PC-3 (cell line): ENCODE results near the gene ARSG. TPM values are rescaled to one million over a fixed set of nuclear protein-coding genes. Genes with fewer than 3 reads are reported as not detected.
A peak's percentile ranks its signal among the peaks of the same experiment; 100 is the strongest.

Experiments
- ATAC-seq: fragments of 200-7000 bp; cut with Tn5 transposase; 2 replicates; pipeline ENCODE4 v1.9.1; 2020; ENCODE audit warnings: mild to moderate bottlenecking, moderate library complexity
- BruUV-seq: library from RNA; stranded (reverse); fragments of 400-500 nt; replicated peaks from 2 replicates; lab custom pipeline; 2021; lab: Mats Ljungman, UMichigan
- CTCF ChIA-PET: fragments of 300-600 bp; sonication (Branson Sonifier 250); formaldehyde crosslinking; loops from one replicate; lab custom pipeline; 2022; ENCODE audit warnings: antibody characterized with exemption; lab: Charles Lee
- POLR2A ChIA-PET: fragments of 300-600 bp; sonication (Branson Sonifier 250); formaldehyde crosslinking; loops from one replicate; lab custom pipeline; 2022; ENCODE audit warnings: antibody characterized with exemption; ENCODE audit not compliant: unreplicated experiment; lab: Charles Lee
- DNase-seq: peaks from one replicate; pipeline ENCODE4 v3.0.0-alpha.2; 2015
- H2AFZ ChIP-seq: fragments of 300-600 bp; sonication (generic); 2 replicates; pipeline ENCODE4 v1.6.0; 2016; ENCODE audit warnings: antibody characterized with exemption, low read length
- H3F3A ChIP-seq: fragments of 300-600 bp; sonication (generic); one replicate; pipeline ENCODE4 v1.6.0; 2017; ENCODE audit warnings: antibody characterized with exemption, low read length, control low read depth, mild to moderate bottlenecking; ENCODE audit not compliant: unreplicated experiment
- H3K27ac ChIP-seq: fragments of 300-600 bp; sonication (generic); 2 replicates; pipeline ENCODE4 v1.5.1; 2016; ENCODE audit warnings: mild to moderate bottlenecking, low read length
- H3K27me3 ChIP-seq: fragments of 300-600 bp; sonication (generic); 2 replicates; pipeline ENCODE4 v1.6.1; 2016; ENCODE audit warnings: low read length, mixed read lengths
- H3K36me3 ChIP-seq: fragments of 300-600 bp; sonication (generic); 2 replicates; pipeline ENCODE4 v1.6.1; 2016; ENCODE audit warnings: low read depth, mixed run types, low read length, mixed read lengths
- H3K4me1 ChIP-seq: fragments of 300-600 bp; sonication (generic); 2 replicates; pipeline ENCODE4 v1.5.1; 2016; ENCODE audit warnings: low read length; ENCODE audit not compliant: insufficient read depth
- H3K4me2 ChIP-seq: fragments of 300-600 bp; sonication (generic); 2 replicates; pipeline ENCODE4 v1.6.0; 2016; ENCODE audit warnings: low read length
- H3K4me3 ChIP-seq: fragments of 300-600 bp; sonication (generic); 2 replicates; pipeline ENCODE4 v1.5.1; 2016; ENCODE audit warnings: mild to moderate bottlenecking, low read length, mixed read lengths
- H3K79me2 ChIP-seq: fragments of 300-600 bp; sonication (generic); 2 replicates; pipeline ENCODE4 v1.6.1; 2017; ENCODE audit warnings: low read length, mixed read lengths
- H3K9ac ChIP-seq: fragments of 300-600 bp; sonication (generic); 2 replicates; pipeline ENCODE4 v1.6.0; 2016; ENCODE audit warnings: mild to moderate bottlenecking, low read length
- H3K9me2 ChIP-seq: fragments of 300-600 bp; sonication (generic); replicated peaks from 2 replicates; pipeline ENCODE4 v1.6.1; 2016; ENCODE audit warnings: mixed run types, low read length, mixed read lengths
- H3K9me3 ChIP-seq: fragments of 300-600 bp; sonication (generic); 2 replicates; pipeline ENCODE4 v1.6.1; 2016; ENCODE audit warnings: low read length, mixed read lengths
- H4K20me1 ChIP-seq: fragments of 300-600 bp; sonication (generic); 2 replicates; pipeline ENCODE4 v1.6.1; 2016; ENCODE audit warnings: low read length, mixed read lengths
- EZH2 ChIP-seq: fragments of 300-600 bp; sonication (generic); IDR thresholded peaks from one replicate; pipeline ENCODE4 v1.6.1; 2017; ENCODE audit warnings: antibody characterized with exemption, mild to moderate bottlenecking, low read length; ENCODE audit not compliant: unreplicated experiment
- EZH2phosphoT487 ChIP-seq: fragments of 300-600 bp; sonication (generic); IDR thresholded peaks from 2 replicates; pipeline ENCODE4 v1.6.1; 2018; ENCODE audit warnings: mild to moderate bottlenecking, antibody characterized with exemption, low read length, borderline replicate concordance
- intact Hi-C: fragments of 100-400 bp; cut with micrococcal nuclease; formaldehyde crosslinking; loops from 2 replicates; pipeline ENCODE4 v1.9.0; 2023
- total RNA-seq: library from RNA; depleted of rRNA; stranded (reverse); fragments of >200 nt; gene quantifications from 2 replicates; pipeline ENCODE4 v1.2.3, GENCODE V29; 2014
- TF ChIP-seq, protein P1 (sequence below): fragments of 300-600 bp; sonication (generic); conservative IDR thresholded peaks from 2 replicates; pipeline ENCODE4 v1.5.1; 2017; ENCODE audit warnings: antibody characterized with exemption, low read depth, mild to moderate bottlenecking, low read length

The ARSG gene
- total RNA-seq, 1 experiment from 2014 or later: 2.1 TPM

DNA sequence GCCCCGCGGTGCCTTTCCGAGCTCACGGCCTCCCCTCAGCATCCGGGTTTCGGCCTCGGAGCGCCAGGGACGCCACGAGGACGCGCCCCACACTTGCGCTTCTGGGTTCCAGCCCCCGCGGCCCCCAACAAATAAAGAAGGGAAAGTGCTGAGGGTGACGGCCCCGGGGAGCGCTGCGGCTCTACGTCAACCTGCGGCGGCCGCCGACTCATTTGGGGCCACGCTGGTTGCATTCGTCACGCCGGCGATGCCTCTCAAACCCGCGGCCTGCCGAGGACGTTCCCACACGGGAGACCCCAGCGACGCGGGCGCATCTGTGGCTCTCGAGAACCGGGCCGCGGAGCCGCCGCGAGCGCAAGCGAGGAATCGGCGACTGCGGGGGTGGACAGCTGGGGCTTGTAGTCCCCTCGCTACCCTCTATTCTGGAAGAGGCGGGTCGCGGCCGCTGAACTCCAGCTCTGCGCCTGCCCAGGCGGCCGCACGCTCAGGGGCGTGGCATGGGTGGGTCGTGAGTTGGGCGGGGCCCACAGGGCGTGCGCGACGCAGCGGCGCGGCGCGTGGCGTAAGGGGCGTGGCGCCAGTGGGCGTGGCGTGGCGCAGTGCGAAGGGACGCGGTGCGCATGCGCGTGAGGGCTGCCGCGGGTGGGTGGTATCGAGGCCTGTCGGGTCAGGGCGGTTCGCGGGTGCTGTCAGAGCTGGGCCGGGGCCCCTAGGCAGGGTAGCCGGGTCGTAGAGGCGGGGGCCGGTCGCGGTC lies 43.7 kb upstream of the ARSG start, which contains the start of gene AMZ2:
AMZ2 (plus strand) TSS at position 599 of the 754 bp plus-strand sequence. CDS start 2,145 bp downstream, outside the sequence.
- intact Hi-C loops: loop anchor here (5.0 kb wide), 2 partner anchors 45 to 210 kb away; partner anchors contain the start of gene WIPI1
- H3K4me3 ChIP-seq: peak within 1 kb of the TSS; percentile 89
- no peaks in the 10 kb centered on the region for H3F3A ChIP-seq
- H3K36me3 ChIP-seq: no peaks in the 10 kb centered on the region
- no peak for TF ChIP-seq EZH2
- TF ChIP-seq EZH2phosphoT487: no peak
- TF ChIP-seq, protein P1, sequence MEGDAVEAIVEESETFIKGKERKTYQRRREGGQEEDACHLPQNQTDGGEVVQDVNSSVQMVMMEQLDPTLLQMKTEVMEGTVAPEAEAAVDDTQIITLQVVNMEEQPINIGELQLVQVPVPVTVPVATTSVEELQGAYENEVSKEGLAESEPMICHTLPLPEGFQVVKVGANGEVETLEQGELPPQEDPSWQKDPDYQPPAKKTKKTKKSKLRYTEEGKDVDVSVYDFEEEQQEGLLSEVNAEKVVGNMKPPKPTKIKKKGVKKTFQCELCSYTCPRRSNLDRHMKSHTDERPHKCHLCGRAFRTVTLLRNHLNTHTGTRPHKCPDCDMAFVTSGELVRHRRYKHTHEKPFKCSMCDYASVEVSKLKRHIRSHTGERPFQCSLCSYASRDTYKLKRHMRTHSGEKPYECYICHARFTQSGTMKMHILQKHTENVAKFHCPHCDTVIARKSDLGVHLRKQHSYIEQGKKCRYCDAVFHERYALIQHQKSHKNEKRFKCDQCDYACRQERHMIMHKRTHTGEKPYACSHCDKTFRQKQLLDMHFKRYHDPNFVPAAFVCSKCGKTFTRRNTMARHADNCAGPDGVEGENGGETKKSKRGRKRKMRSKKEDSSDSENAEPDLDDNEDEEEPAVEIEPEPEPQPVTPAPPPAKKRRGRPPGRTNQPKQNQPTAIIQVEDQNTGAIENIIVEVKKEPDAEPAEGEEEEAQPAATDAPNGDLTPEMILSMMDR: no peak
- ATAC-seq: peak; percentile 98
- peak within 1 kb of the TSS; percentile 49 for H3K27ac ChIP-seq
- peak; percentile 97 for DNase-seq
- H3K9me2 ChIP-seq: no peaks in the 10 kb centered on the region
- peak within 1 kb of the TSS; percentile 93 for H3K4me2 ChIP-seq
- H3K9me3 ChIP-seq: no peaks in the 10 kb centered on the region
- H4K20me1 ChIP-seq: no peaks in the 10 kb centered on the region
- POLR2A ChIA-PET: interaction anchor here (1.9 kb wide), 1 partner anchor 210 kb away, joined by 17 read pairs; the partner anchor contains the start of gene WIPI1
- no peaks in the 10 kb centered on the region for H3K27me3 ChIP-seq
- no TSS peak for BruUV-seq
- H3K9ac ChIP-seq: peak within 1 kb of the TSS; percentile 87
- CTCF ChIA-PET: interaction anchor here (0.7 kb wide), 1 partner anchor 15 kb away, joined by 3 read pairs; no protein-coding TSS in a partner anchor
- H3K4me1 ChIP-seq: peaks cover 11% of the 10 kb centered on the region
- peaks cover 18% of the 10 kb centered on the region for H3K79me2 ChIP-seq
- peak within 1 kb of the TSS; percentile 92 for H2AFZ ChIP-seq

DNA sequence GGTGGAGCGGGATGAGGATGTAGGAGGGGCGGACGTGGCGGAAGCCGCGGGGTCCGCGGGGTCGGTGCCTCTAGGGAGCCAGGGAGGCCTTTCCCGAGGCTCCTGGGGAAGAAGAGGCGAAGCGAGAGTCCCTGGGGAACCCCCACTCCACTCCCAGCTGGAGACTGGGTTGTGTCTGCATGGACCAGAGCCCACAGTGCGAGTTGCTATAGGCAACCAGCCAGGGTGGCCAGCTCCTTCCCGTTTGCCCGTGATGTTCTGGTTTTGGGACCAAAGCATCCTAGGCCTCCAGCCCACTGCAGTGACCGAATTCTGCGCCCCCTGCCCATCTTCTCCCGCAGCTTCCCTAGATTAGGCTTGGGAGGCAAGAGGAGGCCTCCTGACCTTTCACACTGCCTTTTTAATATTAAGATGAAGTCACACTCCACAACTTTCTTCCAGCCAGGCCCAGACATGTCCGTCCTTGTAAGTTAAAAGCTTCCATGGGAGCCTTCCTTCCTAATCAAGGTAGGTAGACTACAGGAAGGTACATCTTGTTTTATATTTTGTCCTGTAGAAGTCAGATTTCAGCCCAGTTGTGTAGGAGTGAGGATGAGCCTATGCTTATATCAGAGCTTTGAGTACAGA lies 43.0 kb upstream of the ARSG start:
- no peaks in the 10 kb centered on the region for H3K9me2 ChIP-seq
- no peaks in the 10 kb centered on the region for H3K9me3 ChIP-seq
- H3K4me3 ChIP-seq: peak overlapping the region; percentile 89
- H3K27me3 ChIP-seq: no peaks in the 10 kb centered on the region
- ATAC-seq: no peak; the same call in 1 of the 2 replicates
- H3K27ac ChIP-seq: no peak overlapping the region
- ChIA-PET CTCF (interaction anchor here (0.7 kb wide), 1 partner anchor 14 kb away, joined by 3 read pairs; no protein-coding TSS in a partner anchor), POLR2A (interaction anchor here (1.9 kb wide), 1 partner anchor 209 kb away, joined by 17 read pairs; the partner anchor contains the start of gene WIPI1)
- H3K4me2 ChIP-seq: peak overlapping the region; percentile 93
- peaks cover 11% of the 10 kb centered on the region for H3K4me1 ChIP-seq
- H3K79me2 ChIP-seq: peaks cover 18% of the 10 kb centered on the region
- BruUV-seq: TSS peak; percentile 75
- no peaks in the 10 kb centered on the region for H4K20me1 ChIP-seq
- H3K36me3 ChIP-seq: peaks cover 3% of the 10 kb centered on the region; the same call in 1 of the 2 replicates
- H3K9ac ChIP-seq: peak overlapping the region; percentile 87
- no peaks in the 10 kb centered on the region for H3F3A ChIP-seq
- intact Hi-C loops: loop anchor here (5.0 kb wide), 2 partner anchors 46 to 209 kb away; partner anchors contain the start of gene WIPI1
- DNase-seq: peak; percentile 29
- TF ChIP-seq EZH2phosphoT487 (no peak), EZH2 (no peak)
- TF ChIP-seq, protein P1: no peak
- peak overlapping the region; percentile 92 for H2AFZ ChIP-seq
